SH-SY5Y (cell line): ENCODE results near the gene RGS7.

Experiments
- GATA2 ChIP-seq: IDR thresholded peaks from 2 replicates; pipeline ENCODE4 v1.6.1; 2011; ENCODE audit warnings: mild to moderate bottlenecking, low read depth, low read length
- GATA3 ChIP-seq: IDR thresholded peaks from 2 replicates; pipeline ENCODE4 v1.6.1; 2011; ENCODE audit warnings: low read depth, mild to moderate bottlenecking, low read length, moderate library complexity

DNA sequence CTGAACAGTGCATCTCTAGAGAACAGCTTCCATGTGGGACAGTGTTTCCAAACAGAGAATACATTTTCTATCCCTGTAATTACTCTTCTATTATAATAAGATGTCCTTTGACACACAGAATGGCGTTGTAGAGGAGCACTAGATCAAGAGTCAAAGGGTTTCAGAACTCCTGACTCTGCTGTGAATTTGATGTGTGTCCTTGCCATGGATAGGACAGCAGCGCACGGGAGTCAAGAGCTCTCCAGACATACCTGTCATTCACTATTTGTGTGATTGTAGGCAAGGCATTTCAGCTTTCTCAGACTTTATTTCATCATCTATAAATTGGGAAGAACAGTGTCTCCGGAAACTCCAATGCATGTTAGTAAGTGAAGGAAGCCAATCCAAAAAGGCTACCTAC, 176.4 kb downstream of the RGS7 start:
- TF ChIP-seq GATA2: no peak
- TF ChIP-seq GATA3: no peak
